Stomach smooth muscle (tissue), 2 donors: ENCODE results near the gene FAM107B.

Experiments
- H3K27ac ChIP-seq: one replicate; pipeline ENCODE4 v1.7.0; 2013; ENCODE audit warnings: mild to moderate bottlenecking, low read length, inconsistent platforms
- H3K27me3 ChIP-seq, 2 donors: one replicate each; pipeline ENCODE4 v1.7.0; 2013; ENCODE audit warnings: low read length in 2 of 2; ENCODE audit not compliant: insufficient read depth in 2 of 2, control insufficient read depth in 1 of 2
- H3K36me3 ChIP-seq, 2 donors: one replicate each; pipeline ENCODE4 v1.7.0; 2013; ENCODE audit warnings: low read length in 2 of 2; ENCODE audit not compliant: control insufficient read depth in 2 of 2, insufficient read depth in 2 of 2
- H3K4me1 ChIP-seq: one replicate; pipeline ENCODE4 v1.7.0; 2013; ENCODE audit warnings: low read length; ENCODE audit not compliant: control insufficient read depth, insufficient read depth
- H3K4me3 ChIP-seq, 2 donors: one replicate each; pipeline ENCODE4 v1.7.0; 2013; ENCODE audit warnings: low read length in 2 of 2
- H3K9ac ChIP-seq, 2 donors: one replicate each; pipeline ENCODE4 v1.7.0; 2013; ENCODE audit warnings: low read length in 2 of 2, mild to moderate bottlenecking in 1 of 2
- H3K9me3 ChIP-seq, 2 donors: one replicate each; pipeline ENCODE4 v1.7.0; 2013; ENCODE audit warnings: low read length in 2 of 2; ENCODE audit not compliant: control insufficient read depth in 2 of 2
- donor health status: healthy.
- donor health status: Pancreatic carcinoma.

FAM107B gene

GRCh38 chr10:14573666-14574261, 200.9 kb downstream of the FAM107B start:
- Histone ChIP-seq H3K27me3 (no peaks in the 10 kb centered on the region), H3K9me3 (no peaks in the 10 kb centered on the region), H3K36me3 (no peaks in the 10 kb centered on the region), H3K9ac (no peak overlapping the region), H3K4me3 (no peak overlapping the region), H3K27ac (no peak overlapping the region), H3K4me1 (peaks cover 4% of the 10 kb centered on the region)

- H3K9ac ChIP-seq, result no peak overlapping the region
- H3K36me3 ChIP-seq, result peaks cover 3 to 4% of the 10 kb centered on the region in 2 donors
- no peak overlapping the region for H3K27ac ChIP-seq
- no peak overlapping the region for H3K4me3 ChIP-seq
- no peaks in the 10 kb centered on the region for H3K9me3 ChIP-seq
- H3K27me3 ChIP-seq, result no peaks in the 10 kb centered on the region
- H3K4me1 ChIP-seq, result no peaks in the 10 kb centered on the region
Measured at GRCh38 chr10:14572811-14573210, 201.9 kb downstream of the FAM107B start.

GRCh38 chr10:14571866-14572507, 202.7 kb downstream of the FAM107B start:
- no peak overlapping the region for H3K27ac ChIP-seq
- H3K9ac ChIP-seq, result no peak overlapping the region

DNA sequence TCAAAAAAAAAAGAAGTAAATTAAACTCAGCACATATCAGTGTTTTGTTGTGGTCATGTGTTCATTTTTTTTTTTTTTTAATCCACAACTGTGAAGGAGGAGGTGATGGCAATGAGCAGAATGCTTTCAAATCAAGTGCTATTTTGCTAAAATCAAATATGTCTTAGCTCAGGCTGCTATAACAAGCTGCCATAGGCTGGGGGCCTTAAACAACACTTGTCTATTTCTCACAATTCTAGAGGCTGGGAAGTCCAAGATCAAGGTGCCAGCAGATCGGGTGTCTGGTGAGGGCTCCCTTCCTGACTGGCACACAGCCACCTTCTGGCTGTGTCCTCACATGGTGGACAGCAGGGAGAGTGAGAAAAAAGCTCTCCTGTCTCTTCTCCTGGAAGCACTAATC, 203.9 kb downstream of the FAM107B start:
- Histone ChIP-seq H3K9ac (no peak overlapping the region), H3K4me1 (no peaks in the 10 kb centered on the region), H3K36me3 (peaks cover 7 to 12% of the 10 kb centered on the region in 2 donors), H3K27ac (no peak overlapping the region), H3K4me3 (no peak overlapping the region), H3K27me3 (no peaks in the 10 kb centered on the region), H3K9me3 (peaks cover 0 to 5% of the 10 kb centered on the region in 2 donors)

More at GRCh38 chr10:14571866-14572507, 202.7 kb downstream of the FAM107B start:
- Histone ChIP-seq H3K36me3 (peaks cover 7 to 9% of the 10 kb centered on the region in 2 donors), H3K9me3 (no peaks in the 10 kb centered on the region), H3K4me3 (no peak overlapping the region), H3K4me1 (no peaks in the 10 kb centered on the region), H3K27me3 (no peaks in the 10 kb centered on the region)

DNA sequence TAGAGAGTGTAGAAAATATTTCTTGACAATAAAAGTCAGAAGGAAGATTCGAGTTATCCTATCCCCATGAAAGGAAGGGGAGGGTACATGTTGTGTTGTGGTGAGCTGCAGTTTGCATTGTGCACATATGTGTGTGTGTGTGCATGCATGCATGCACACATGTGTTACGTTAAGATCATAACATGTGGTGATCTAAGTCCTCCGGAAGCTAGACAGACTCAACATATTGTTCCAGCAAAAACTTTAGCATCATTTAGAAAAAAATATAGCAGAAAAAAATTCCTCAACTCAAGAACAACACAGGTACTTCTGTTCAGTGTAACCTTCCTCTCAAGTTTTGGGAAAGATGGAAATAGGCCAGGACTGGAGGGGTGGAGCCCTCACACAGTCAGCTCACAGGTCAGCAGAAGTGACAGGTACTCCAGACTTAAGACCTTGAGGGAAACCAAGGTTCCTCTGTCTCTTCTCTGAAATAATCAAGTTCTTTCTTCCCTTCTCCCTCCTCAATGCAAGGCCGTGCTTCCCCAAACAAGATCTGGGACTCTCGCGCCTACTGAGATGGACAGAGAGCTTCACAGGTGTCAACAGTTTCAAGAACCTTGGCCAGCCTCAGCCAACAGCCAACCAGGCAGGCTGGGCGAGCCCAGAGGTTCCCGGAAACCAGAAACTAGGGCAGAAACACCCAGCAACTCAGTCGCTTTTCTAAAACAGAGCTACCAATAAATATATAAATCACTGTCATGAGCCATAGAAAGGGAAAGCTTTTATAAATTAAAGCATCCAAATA, 205.2 kb downstream of the FAM107B start:
- H3K4me3 ChIP-seq, result no peak overlapping the region
- peaks cover 7 to 12% of the 10 kb centered on the region in 2 donors for H3K36me3 ChIP-seq
- no peaks in the 10 kb centered on the region for H3K4me1 ChIP-seq
- no peaks in the 10 kb centered on the region for H3K27me3 ChIP-seq
- no peak overlapping the region for H3K27ac ChIP-seq
- peaks cover 0 to 5% of the 10 kb centered on the region in 2 donors for H3K9me3 ChIP-seq
- H3K9ac ChIP-seq, result no peak overlapping the region

DNA sequence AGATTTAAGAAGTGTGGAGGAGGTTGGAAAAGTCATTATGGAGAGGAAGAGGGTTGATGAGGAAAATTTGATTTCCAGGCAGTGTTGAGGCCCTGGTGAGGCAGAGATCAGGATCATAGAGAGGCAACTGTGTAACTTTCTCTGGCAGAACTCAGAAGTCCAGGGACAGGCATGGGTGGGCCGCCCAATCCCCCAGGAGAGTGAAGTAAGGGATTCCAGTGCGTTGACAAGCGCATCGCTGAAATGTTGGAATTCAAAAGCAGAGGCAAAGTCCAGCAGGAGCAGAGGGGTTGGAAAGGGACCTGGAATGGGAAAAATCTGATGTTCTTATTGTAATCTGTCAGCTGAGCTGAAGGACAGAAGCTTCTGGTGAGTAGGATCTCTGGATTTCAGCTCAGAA, 207.3 kb downstream of the FAM107B start:
- H3K9me3 ChIP-seq, result peaks cover 0 to 5% of the 10 kb centered on the region in 2 donors
- no peaks in the 10 kb centered on the region for H3K4me1 ChIP-seq
- H3K36me3 ChIP-seq, result peaks cover 7 to 12% of the 10 kb centered on the region in 2 donors
- H3K4me3 ChIP-seq, result no peak overlapping the region
- H3K27me3 ChIP-seq, result no peaks in the 10 kb centered on the region
- H3K9ac ChIP-seq, result no peak overlapping the region
- no peak overlapping the region for H3K27ac ChIP-seq

DNA sequence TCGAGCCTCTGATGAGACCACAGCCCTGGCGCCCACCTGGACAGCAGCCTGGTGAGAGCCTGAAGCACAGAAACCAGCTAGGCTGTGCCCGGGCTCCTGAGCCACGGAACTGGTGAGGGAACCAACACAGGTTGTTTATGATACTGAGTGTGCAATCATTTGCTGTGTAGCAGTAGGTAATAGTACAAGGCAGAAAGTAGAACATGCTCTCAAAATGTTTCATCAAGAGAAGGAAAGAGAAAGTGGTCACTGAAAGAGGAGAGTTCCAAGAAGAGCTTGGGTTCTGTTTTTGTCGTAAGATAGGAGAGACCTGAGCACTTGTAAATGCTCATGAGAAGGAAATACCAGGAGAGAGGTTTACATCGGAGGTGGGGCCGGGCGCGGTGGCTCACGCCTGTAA, 208.2 kb downstream of the FAM107B start:
- H3K27me3 ChIP-seq, result no peaks in the 10 kb centered on the region
- H3K4me3 ChIP-seq, result no peak overlapping the region
- H3K27ac ChIP-seq, result no peak overlapping the region
- H3K4me1 ChIP-seq, result no peaks in the 10 kb centered on the region
- peaks cover 0 to 5% of the 10 kb centered on the region in 2 donors for H3K9me3 ChIP-seq
- H3K9ac ChIP-seq, result no peak overlapping the region
- H3K36me3 ChIP-seq, result peaks cover 7 to 12% of the 10 kb centered on the region in 2 donors

- H3K9me3 ChIP-seq, result peaks cover 0 to 5% of the 10 kb centered on the region in 2 donors
- H3K4me3 ChIP-seq, result no peak overlapping the region
- H3K27ac ChIP-seq, result no peak overlapping the region
- H3K27me3 ChIP-seq, result no peaks in the 10 kb centered on the region
- H3K4me1 ChIP-seq, result no peaks in the 10 kb centered on the region
- H3K9ac ChIP-seq, result no peak overlapping the region
- H3K36me3 ChIP-seq, result peaks cover 7 to 12% of the 10 kb centered on the region in 2 donors
Measured at GRCh38 chr10:14565199-14565598, 209.5 kb downstream of the FAM107B start.

- Histone ChIP-seq H3K27me3 (no peaks in the 10 kb centered on the region), H3K27ac (no peak overlapping the region), H3K9ac (no peak overlapping the region), H3K36me3 (peaks cover 7 to 12% of the 10 kb centered on the region in 2 donors), H3K9me3 (peaks cover 0 to 5% of the 10 kb centered on the region in 2 donors), H3K4me1 (no peaks in the 10 kb centered on the region), H3K4me3 (no peak overlapping the region)
Measured at GRCh38 chr10:14564268-14564744, 210.4 kb downstream of the FAM107B start.

- no peak overlapping the region for H3K9ac ChIP-seq
Measured at GRCh38 chr10:14563359-14563940, 211.2 kb downstream of the FAM107B start.

More at GRCh38 chr10:14563359-14563940, 211.2 kb downstream of the FAM107B start:
- Histone ChIP-seq H3K36me3 (peaks cover 7 to 12% of the 10 kb centered on the region in 2 donors), H3K4me1 (no peaks in the 10 kb centered on the region), H3K9me3 (peaks cover 0 to 5% of the 10 kb centered on the region in 2 donors), H3K27ac (no peak overlapping the region), H3K4me3 (no peak overlapping the region), H3K27me3 (no peaks in the 10 kb centered on the region)
